ENCODE data around the gene DNM2. TPM values are rescaled to one million over a fixed set of nuclear protein-coding genes. Genes with fewer than 3 reads are reported as not detected.

The DNM2 gene
- total and polyA plus RNA-seq, 10 of the 15 experiments (the other 5 are each of a cell fraction or from before 2014, with no cell fraction given) = 1.2 to 146 (median 68.9) TPM

- no TSS peak for BruUV-seq (replicated peaks)
- 31% methylated on average over 7 of the region's 10 CpGs for WGBS (ENCODE audit: insufficient coverage, insufficient replicate concordance, low lambda C conversion rate, missing lambda C conversion rate)
- Histone ChIP-seq H3K9ac (ENCODE audit: control insufficient read depth, insufficient read depth, low read length) (no peak overlapping the region), H4K20me1 (ENCODE audit: control insufficient read depth, insufficient read depth) (peaks cover 3% of the 10 kb centered on the region; the same call in 1 of the 2 replicates), H3K36me3 (ENCODE audit: control insufficient read depth in 2 of 2, insufficient read depth in 2 of 2, low read length in 1 of 2) (peaks cover 0 to 4% of the 10 kb centered on the region in 2 experiments; a peak in 1 of 4 replicates), H3K79me2 (ENCODE audit: control insufficient read depth, insufficient read depth, low read length) (no peaks in the 10 kb centered on the region; the same call in 1 of the 2 replicates), H2AFZ (ENCODE audit: control insufficient read depth, low read depth, low read length) (no peak overlapping the region), H3K4me3 (no peak overlapping the region), H3K4me2 (ENCODE audit: control insufficient read depth, insufficient read depth) (no peak overlapping the region), H3K27ac (ENCODE audit: control insufficient read depth, insufficient read depth) (no peak overlapping the region), H3K9me3 (replicated peaks; ENCODE audit: control insufficient read depth, insufficient read depth, low read length) (peaks cover 5% of the 10 kb centered on the region; the same call in 2 of the 3 replicates), H3K4me1 (ENCODE audit: control insufficient read depth, insufficient read depth, low read length) (peaks cover 12% of the 10 kb centered on the region), H3K27me3 (replicated peaks in 1 of 2; ENCODE audit: control insufficient read depth in 2 of 2, insufficient read depth in 2 of 2, low read length in 1 of 2) (no peaks in the 10 kb centered on the region)
- no peak for FAIRE-seq
- POLR2A ChIA-PET = interaction anchor here (0.7 kb wide), 1 partner anchor 286 kb away, joined by 4 read pairs; no protein-coding TSS in a partner anchor
- SMC1A ChIA-PET (ENCODE audit: uncharacterized antibody, unreplicated experiment) = interaction anchor here (0.6 kb wide), 1 partner anchor 14 kb away, joined by 3 read pairs; no protein-coding TSS in a partner anchor
- RAD21 ChIA-PET (ENCODE audit: unreplicated experiment) = interaction anchor here (0.7 to 1.5 kb wide), 4 partner anchors 19 to 609 kb away, joined by 3 to 5 read pairs (median 4); partner anchors contain the start of gene DNM2
- in situ Hi-C loops (cut with MboI) = no loop called here
- DNase-seq (ENCODE audit: low read depth, low spot score) = no peak
- no peak for ATAC-seq
- CTCF ChIA-PET = interaction anchor here (0.6 to 3.1 kb wide), 7 partner anchors 11 to 122 kb away, joined by 3 to 23 read pairs (median 3); partner anchors contain the start of gene DNM2
- intact Hi-C loops (cut with micrococcal nuclease; ENCODE audit: unreplicated experiment) = no loop called here
- TF ChIP-seq ZBED1 (IDR thresholded peaks at IDR 0.05; ENCODE audit: borderline replicate concordance) (no peak), MAX (IDR thresholded peaks at IDR 0.05; ENCODE audit: low read depth, low read length) (no peak), SMC3 (IDR thresholded peaks at IDR 0.05; ENCODE audit: borderline replicate concordance, low read length) (no peak), ETV6 (conservative IDR thresholded peaks at IDR 0.05 in 1 of 2, IDR thresholded peaks at IDR 0.05 in 1 of 2; ENCODE audit: borderline replicate concordance in 1 of 2, low read depth in 1 of 2) (no peak), SRF (IDR thresholded peaks at IDR 0.05; ENCODE audit: low read depth in 2 of 2, low read length in 2 of 2) (no peak), HDAC2 (IDR thresholded peaks at IDR 0.05) (no peak), CREB1 (IDR thresholded peaks at IDR 0.05; ENCODE audit: low read depth) (no peak), IKZF2 (IDR thresholded peaks at IDR 0.05) (no peak)
Measured at GRCh38 chr19:10839114-10840050, 121.5 kb downstream of the DNM2 start.
